ENCODE data around the gene PVALEF. TPM values are rescaled to one million over a fixed set of nuclear protein-coding genes. Genes with fewer than 3 reads are reported as not detected.

PVALEF gene
- polyA plus RNA-seq, 1 donor (not counting 4 experiments of a cell fraction or from before 2014, with no cell fraction given) = not detected

GRCh38 chr17:81170727-81171494, 5.6 kb downstream of the PVALEF start:
- dilution Hi-C loops (cut with MboI; ENCODE audit: extremely low pct_ligation_motif_present, low sequenced_read_pairs) = no loop called here
- Histone ChIP-seq H3K27me3 (ENCODE audit: control insufficient read depth, extremely low read depth, insufficient read depth, low read length) (peaks cover 16% of the 10 kb centered on the region), H3K4me2 (ENCODE audit: control insufficient read depth, extremely low read depth, insufficient read depth, low read depth, low read length) (no peak overlapping the region), H4K20me1 (ENCODE audit: control insufficient read depth, extremely low read depth, insufficient read depth, low read length) (no peaks in the 10 kb centered on the region), H3K36me3 (ENCODE audit: control insufficient read depth in 2 of 2, extremely low read depth in 1 of 2, insufficient read depth in 2 of 2, low read length in 2 of 2) (no peaks in the 10 kb centered on the region), H3K9me1 (ENCODE audit: control insufficient read depth, extremely low read depth, insufficient read depth, low read length) (no peaks in the 10 kb centered on the region), H3K4me1 (ENCODE audit: control insufficient read depth, extremely low read depth, insufficient read depth, low read length) (no peaks in the 10 kb centered on the region), H3K79me2 (ENCODE audit: control insufficient read depth, insufficient read depth, low read length) (no peaks in the 10 kb centered on the region), H3K9me3 (ENCODE audit: control insufficient read depth, low read depth, low read length) (peaks cover 3% of the 10 kb centered on the region), H3K27ac (ENCODE audit: control insufficient read depth, insufficient read depth, low read length) (no peak overlapping the region), H3K9ac (ENCODE audit: control insufficient read depth, extremely low read depth, insufficient read depth, low read length) (no peak overlapping the region), H3K4me3 (ENCODE audit: control insufficient read depth in 2 of 3, extremely low read depth in 1 of 3, insufficient read depth in 2 of 3, low read depth in 1 of 3, low read length in 3 of 3) (no peak overlapping the region), H2AFZ (ENCODE audit: control insufficient read depth, low read length) (no peak overlapping the region)
- no peak for TF ChIP-seq EZH2 (IDR thresholded peaks at IDR 0.05; ENCODE audit: low read length)
- TF ChIP-seq, protein P1, sequence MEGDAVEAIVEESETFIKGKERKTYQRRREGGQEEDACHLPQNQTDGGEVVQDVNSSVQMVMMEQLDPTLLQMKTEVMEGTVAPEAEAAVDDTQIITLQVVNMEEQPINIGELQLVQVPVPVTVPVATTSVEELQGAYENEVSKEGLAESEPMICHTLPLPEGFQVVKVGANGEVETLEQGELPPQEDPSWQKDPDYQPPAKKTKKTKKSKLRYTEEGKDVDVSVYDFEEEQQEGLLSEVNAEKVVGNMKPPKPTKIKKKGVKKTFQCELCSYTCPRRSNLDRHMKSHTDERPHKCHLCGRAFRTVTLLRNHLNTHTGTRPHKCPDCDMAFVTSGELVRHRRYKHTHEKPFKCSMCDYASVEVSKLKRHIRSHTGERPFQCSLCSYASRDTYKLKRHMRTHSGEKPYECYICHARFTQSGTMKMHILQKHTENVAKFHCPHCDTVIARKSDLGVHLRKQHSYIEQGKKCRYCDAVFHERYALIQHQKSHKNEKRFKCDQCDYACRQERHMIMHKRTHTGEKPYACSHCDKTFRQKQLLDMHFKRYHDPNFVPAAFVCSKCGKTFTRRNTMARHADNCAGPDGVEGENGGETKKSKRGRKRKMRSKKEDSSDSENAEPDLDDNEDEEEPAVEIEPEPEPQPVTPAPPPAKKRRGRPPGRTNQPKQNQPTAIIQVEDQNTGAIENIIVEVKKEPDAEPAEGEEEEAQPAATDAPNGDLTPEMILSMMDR (optimal IDR thresholded peaks at IDR 0.05 in 1 of 3, IDR thresholded peaks at IDR 0.05 in 1 of 3, conservative IDR thresholded peaks at IDR 0.05 in 1 of 3; ENCODE audit: extremely low read depth in 1 of 3, insufficient read depth in 2 of 3, low read length in 3 of 3) = no peak
- no peak for DNase-seq (ENCODE audit: low read depth, low spot score)
- FAIRE-seq = no peak

- Histone ChIP-seq H3K9me1 (ENCODE audit: control insufficient read depth, extremely low read depth, insufficient read depth, low read length) (no peaks in the 10 kb centered on the region), H3K27me3 (ENCODE audit: control insufficient read depth, extremely low read depth, insufficient read depth, low read length) (peaks cover 10% of the 10 kb centered on the region), H3K36me3 (ENCODE audit: control insufficient read depth in 2 of 2, extremely low read depth in 1 of 2, insufficient read depth in 2 of 2, low read length in 2 of 2) (no peaks in the 10 kb centered on the region), H3K4me3 (ENCODE audit: control insufficient read depth in 2 of 3, extremely low read depth in 1 of 3, insufficient read depth in 2 of 3, low read depth in 1 of 3, low read length in 3 of 3) (no peak overlapping the region), H2AFZ (ENCODE audit: control insufficient read depth, low read length) (no peak overlapping the region), H4K20me1 (ENCODE audit: control insufficient read depth, extremely low read depth, insufficient read depth, low read length) (no peaks in the 10 kb centered on the region), H3K27ac (ENCODE audit: control insufficient read depth, insufficient read depth, low read length) (no peak overlapping the region), H3K79me2 (ENCODE audit: control insufficient read depth, insufficient read depth, low read length) (no peaks in the 10 kb centered on the region), H3K9me3 (ENCODE audit: control insufficient read depth, low read depth, low read length) (peaks cover 3% of the 10 kb centered on the region), H3K4me2 (ENCODE audit: control insufficient read depth, extremely low read depth, insufficient read depth, low read depth, low read length) (no peak overlapping the region), H3K4me1 (ENCODE audit: control insufficient read depth, extremely low read depth, insufficient read depth, low read length) (no peaks in the 10 kb centered on the region), H3K9ac (ENCODE audit: control insufficient read depth, extremely low read depth, insufficient read depth, low read length) (no peak overlapping the region)
- TF ChIP-seq, protein P1 (optimal IDR thresholded peaks at IDR 0.05 in 1 of 3, IDR thresholded peaks at IDR 0.05 in 1 of 3, conservative IDR thresholded peaks at IDR 0.05 in 1 of 3; ENCODE audit: extremely low read depth in 1 of 3, insufficient read depth in 2 of 3, low read length in 3 of 3) = no peak
- TF ChIP-seq EZH2 (IDR thresholded peaks at IDR 0.05; ENCODE audit: low read length) = no peak
- DNase-seq (ENCODE audit: low read depth, low spot score) (no peak), FAIRE-seq (no peak)
- dilution Hi-C loops (cut with MboI; ENCODE audit: extremely low pct_ligation_motif_present, low sequenced_read_pairs) = no loop called here
Observed at GRCh38 chr17:81171941-81172340, 6.6 kb downstream of the PVALEF start.

Data from keratinocyte (primary cell).